PC-9 (cell line): ENCODE results near the gene EXD3.

Source experiments
- EZH2 ChIP-seq: fragments of 200-600 bp; sonication (generic); IDR thresholded peaks from 2 replicates; pipeline ENCODE4 v1.8.0; 2017; ENCODE audit warnings: antibody characterized with exemption, low read depth
- TF ChIP-seq, protein P1 (sequence below): fragments of 200-600 bp; sonication (generic); conservative IDR thresholded peaks from 2 replicates; pipeline ENCODE4 v1.6.1; 2017; ENCODE audit warnings: mixed run types, antibody characterized with exemption, mild to moderate bottlenecking, moderate library complexity

DNA sequence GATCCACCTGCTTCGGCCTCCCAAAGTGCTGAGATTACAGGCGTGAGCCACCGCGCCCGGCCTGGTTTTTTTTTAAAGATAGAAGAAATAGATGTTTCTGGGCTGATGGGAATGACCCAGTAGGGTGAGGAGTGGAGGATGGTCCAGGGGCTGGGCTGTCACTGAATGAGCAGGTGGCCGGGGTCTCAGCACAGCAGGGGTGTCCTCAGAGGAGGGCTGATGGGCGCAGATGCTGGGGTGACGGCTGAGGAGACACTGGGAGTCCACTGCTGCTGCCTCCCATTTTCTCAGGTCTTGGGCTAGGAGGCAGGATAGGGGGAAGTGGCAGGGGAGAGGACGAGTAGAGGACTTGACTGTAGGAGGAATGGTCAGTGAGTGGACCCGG, 147.8 kb downstream of the EXD3 start:
- TF ChIP-seq, protein P1, sequence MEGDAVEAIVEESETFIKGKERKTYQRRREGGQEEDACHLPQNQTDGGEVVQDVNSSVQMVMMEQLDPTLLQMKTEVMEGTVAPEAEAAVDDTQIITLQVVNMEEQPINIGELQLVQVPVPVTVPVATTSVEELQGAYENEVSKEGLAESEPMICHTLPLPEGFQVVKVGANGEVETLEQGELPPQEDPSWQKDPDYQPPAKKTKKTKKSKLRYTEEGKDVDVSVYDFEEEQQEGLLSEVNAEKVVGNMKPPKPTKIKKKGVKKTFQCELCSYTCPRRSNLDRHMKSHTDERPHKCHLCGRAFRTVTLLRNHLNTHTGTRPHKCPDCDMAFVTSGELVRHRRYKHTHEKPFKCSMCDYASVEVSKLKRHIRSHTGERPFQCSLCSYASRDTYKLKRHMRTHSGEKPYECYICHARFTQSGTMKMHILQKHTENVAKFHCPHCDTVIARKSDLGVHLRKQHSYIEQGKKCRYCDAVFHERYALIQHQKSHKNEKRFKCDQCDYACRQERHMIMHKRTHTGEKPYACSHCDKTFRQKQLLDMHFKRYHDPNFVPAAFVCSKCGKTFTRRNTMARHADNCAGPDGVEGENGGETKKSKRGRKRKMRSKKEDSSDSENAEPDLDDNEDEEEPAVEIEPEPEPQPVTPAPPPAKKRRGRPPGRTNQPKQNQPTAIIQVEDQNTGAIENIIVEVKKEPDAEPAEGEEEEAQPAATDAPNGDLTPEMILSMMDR = no peak
- TF ChIP-seq EZH2 = no peak
